ENCODE measurements around the gene MAP10. TPM values are rescaled to one million over a fixed set of nuclear protein-coding genes. Genes with fewer than 3 reads are reported as not detected.

Gene MAP10
- polyA plus RNA-seq, 6 donors from 2014 or later = 0.10 to 3.0 (median 2.4) TPM

- H3K4me3 Mint-ChIP-seq = no peak overlapping the region
- peaks cover 0 to 18% (median 7%) of the 10 kb centered on the region in 7 donors for H3K9me3 Mint-ChIP-seq
- H3K4me1 Mint-ChIP-seq = no peaks in the 10 kb centered on the region
- H3K27ac Mint-ChIP-seq = no peak overlapping the region
- H3K36me3 Mint-ChIP-seq = no peaks in the 10 kb centered on the region
- H3K27me3 Mint-ChIP-seq = peaks cover 0 to 8% (median 6%) of the 10 kb centered on the region in 3 donors
- ATAC-seq (ENCODE audit: low read depth in 2 of 2) (no peak), DNase-seq (no peak)
Observed at GRCh38 chr1:232845406-232845955, 40.3 kb downstream of the MAP10 start.

GRCh38 chr1:232851532-232851931 is 46.3 kb downstream of the MAP10 start:
- Mint-ChIP-seq H3K27me3 (peaks cover 0 to 4% (median 0%) of the 10 kb centered on the region in 3 donors), H3K4me1 (no peaks in the 10 kb centered on the region), H3K9me3 (peaks cover 0 to 2% (median 0%) of the 10 kb centered on the region in 7 donors), H3K4me3 (no peak overlapping the region), H3K27ac (no peak overlapping the region), H3K36me3 (no peaks in the 10 kb centered on the region)
- no peak for DNase-seq
- no peak for ATAC-seq (ENCODE audit: low read depth in 2 of 2)

GRCh38 chr1:232853994-232854797 is 49.0 kb downstream of the MAP10 start:
- ATAC-seq (ENCODE audit: low read depth in 2 of 2) = no peak
- Mint-ChIP-seq H3K27me3 (peaks cover 0 to 4% (median 0%) of the 10 kb centered on the region in 3 donors), H3K9me3 (no peaks in the 10 kb centered on the region), H3K27ac (no peak overlapping the region), H3K4me1 (no peaks in the 10 kb centered on the region), H3K36me3 (no peaks in the 10 kb centered on the region), H3K4me3 (no peak overlapping the region)
- no peak for DNase-seq

GRCh38 chr1:232854798-232855159 is 49.6 kb downstream of the MAP10 start:
- Mint-ChIP-seq H3K9me3 (no peaks in the 10 kb centered on the region), H3K36me3 (no peaks in the 10 kb centered on the region), H3K27me3 (peaks cover 0 to 6% (median 0%) of the 10 kb centered on the region in 3 donors), H3K4me3 (no peak overlapping the region), H3K27ac (no peak overlapping the region), H3K4me1 (no peaks in the 10 kb centered on the region)
- ATAC-seq (ENCODE audit: low read depth in 2 of 2) (no peak), DNase-seq (no peak)

GRCh38 chr1:232856541-232856940 is 51.3 kb downstream of the MAP10 start:
- Mint-ChIP-seq H3K4me1 (no peaks in the 10 kb centered on the region), H3K4me3 (no peak overlapping the region), H3K27me3 (peaks cover 0 to 10% (median 0%) of the 10 kb centered on the region in 3 donors), H3K36me3 (no peaks in the 10 kb centered on the region), H3K27ac (no peak overlapping the region), H3K9me3 (no peaks in the 10 kb centered on the region)
- no peak for DNase-seq
- no peak for ATAC-seq (ENCODE audit: low read depth in 2 of 2)

Other genes starting within 250 kb of the MAP10 start
- gene SIPA1L2, start 175.3 kb upstream of the MAP10 start, polyA plus RNA-seq (ENCODE audit: low read depth in 6 of 6) = not detected
- 10 to 100 TPM; 27.4 to 58.2 (median 51.0) TPM for gene NTPCR, start 145.2 kb downstream of the MAP10 start, polyA plus RNA-seq (ENCODE audit: low read depth in 6 of 6)

Measured in naive B cell (primary cell).